Measurements from ENCODE around the gene JPH4. TPM values are rescaled to one million over a fixed set of nuclear protein-coding genes. Genes with fewer than 3 reads are reported as not detected.
A peak's percentile ranks its signal among the peaks of the same experiment; 100 is the strongest.

Gene JPH4
- total RNA-seq, 1 experiment from 2014 or later: 50.1 TPM

- TF ChIP-seq STAT6 (CRISPR knock-in tag; conservative IDR thresholded peaks at IDR 0.05; ENCODE audit: low read depth): 0 out of 2 replicates have a peak, but pooled peaks have one; percentile 61
- no peak for TF ChIP-seq E2F4 (CRISPR knock-in tag; IDR thresholded peaks at IDR 0.05; ENCODE audit: borderline replicate concordance, low read depth)
- TF ChIP-seq ZSCAN18 (CRISPR knock-in tag; IDR thresholded peaks at IDR 0.05): no peak
- TF ChIP-seq JAZF1 (CRISPR knock-in tag; IDR thresholded peaks at IDR 0.05): no peak
- 0 out of 2 replicates have a peak, but pooled peaks have one; percentile 39 for TF ChIP-seq FOXK1 (CRISPR knock-in tag; IDR thresholded peaks at IDR 0.05)
- no peak for TF ChIP-seq ZNF671 (CRISPR knock-in tag; IDR thresholded peaks at IDR 0.05)
- TF ChIP-seq PRRX2 (CRISPR knock-in tag; IDR thresholded peaks at IDR 0.05): no peak
- no peak for TF ChIP-seq MXD4 (CRISPR knock-in tag; IDR thresholded peaks at IDR 0.05; ENCODE audit: borderline replicate concordance)
- no peak for TF ChIP-seq EMX1 (CRISPR knock-in tag; IDR thresholded peaks at IDR 0.05)
- TF ChIP-seq TP53 (CRISPR knock-in tag; IDR thresholded peaks at IDR 0.05): peak; percentile 70; the same call in 1 of the 2 replicates
- TF ChIP-seq IRF1 (CRISPR knock-in tag; IDR thresholded peaks at IDR 0.05): no peak
- no peak for TF ChIP-seq SOX15 (CRISPR knock-in tag; IDR thresholded peaks at IDR 0.05)
- TF ChIP-seq ESRRA (CRISPR knock-in tag; IDR thresholded peaks at IDR 0.05; ENCODE audit: borderline replicate concordance): no peak; the same call in 1 of the 2 replicates
- TF ChIP-seq ZNF317 (CRISPR knock-in tag; IDR thresholded peaks at IDR 0.05; ENCODE audit: borderline replicate concordance, low read depth): no peak
- TF ChIP-seq GRHL2 (CRISPR knock-in tag; IDR thresholded peaks at IDR 0.05; ENCODE audit: insufficient replicate concordance, severe bottlenecking): no peak
- TF ChIP-seq ETV6 (CRISPR knock-in tag; IDR thresholded peaks at IDR 0.05): peak; percentile 36; the same call in 1 of the 2 replicates
- TF ChIP-seq GABPB1 (CRISPR knock-in tag; IDR thresholded peaks at IDR 0.05): no peak
- TF ChIP-seq ZBTB43 (CRISPR knock-in tag; IDR thresholded peaks at IDR 0.05): peak; percentile 48; the same call in 1 of the 2 replicates
- peak; percentile 45; the same call in 1 of the 2 replicates for TF ChIP-seq SP1 (CRISPR knock-in tag; conservative IDR thresholded peaks at IDR 0.05)
- no peak for TF ChIP-seq CTCF (IDR thresholded peaks at IDR 0.05)
Observed at GRCh38 chr14:23577004-23577681, 1.4 kb downstream of the JPH4 start (continued).

All from WTC11 (cell line).